PFSK-1 (cell line): Measurements from ENCODE around the gene STX11.

Source experiments
- FOXP2 ChIP-seq: optimal IDR thresholded peaks from 2 replicates; pipeline ENCODE3; 2011; ENCODE audit warnings: borderline replicate concordance, control low read depth, inconsistent platforms; ENCODE audit not compliant: insufficient read depth; ENCODE audit errors: extremely low read length, extremely low read depth
- POLR2AphosphoS5 ChIP-seq: IDR thresholded peaks from 2 replicates; pipeline ENCODE4 v1.6.1; 2012; ENCODE audit warnings: low read depth, mild to moderate bottlenecking, control low read depth, low read length, moderate library complexity
- REST ChIP-seq, 2 experiments: IDR thresholded peaks; 2 replicates each; pipeline versions ENCODE4 v1.6.1 to v1.8.0; 2011 to 2012; ENCODE audit warnings: low read depth in 2 of 2, low read length in 2 of 2, control low read depth in 1 of 2, inconsistent platforms in 1 of 2, mild to moderate bottlenecking in 1 of 2, moderate library complexity in 1 of 2; ENCODE audit not compliant: insufficient read depth in 1 of 2
- SIN3A ChIP-seq: IDR thresholded peaks from 2 replicates; pipeline ENCODE4 v1.6.1; 2012; ENCODE audit warnings: mild to moderate bottlenecking, low read length, moderate library complexity, borderline replicate concordance; ENCODE audit not compliant: insufficient read depth
- TAF1 ChIP-seq: IDR thresholded peaks from 2 replicates; pipeline ENCODE4 v1.6.1; 2012; ENCODE audit warnings: low read length, control low read depth, borderline replicate concordance; ENCODE audit not compliant: insufficient read depth

STX11 gene

GRCh38 chr6:144162977-144163376, 12.7 kb downstream of the STX11 start:
- no peak for TF ChIP-seq POLR2AphosphoS5
- TF ChIP-seq TAF1 = no peak
- TF ChIP-seq REST (IDR thresholded peaks at IDR 0.05; ENCODE audit: insufficient read depth in 1 of 2, low read depth in 2 of 2, low read length in 2 of 2) = no peak
- TF ChIP-seq SIN3A = no peak
- no peak for TF ChIP-seq FOXP2

GRCh38 chr6:144165784-144166183, 15.5 kb downstream of the STX11 start:
- TF ChIP-seq FOXP2 = no peak
- TF ChIP-seq POLR2AphosphoS5 = no peak
- no peak for TF ChIP-seq REST (IDR thresholded peaks at IDR 0.05; ENCODE audit: insufficient read depth in 1 of 2, low read depth in 2 of 2, low read length in 2 of 2)
- no peak for TF ChIP-seq TAF1
- TF ChIP-seq SIN3A = no peak

- no peak for TF ChIP-seq FOXP2
Measured at GRCh38 chr6:144170044-144170443, 19.7 kb downstream of the STX11 start.

- TF ChIP-seq REST (IDR thresholded peaks at IDR 0.05; ENCODE audit: insufficient read depth in 1 of 2, low read depth in 2 of 2, low read length in 2 of 2) (no peak), TAF1 (no peak), FOXP2 (no peak), POLR2AphosphoS5 (no peak), SIN3A (no peak)
Measured at GRCh38 chr6:144171406-144171805, 21.1 kb downstream of the STX11 start.

GRCh38 chr6:144174006-144174405, 23.7 kb downstream of the STX11 start:
- no peak for TF ChIP-seq FOXP2
- no peak for TF ChIP-seq SIN3A
- TF ChIP-seq TAF1 = no peak
- no peak for TF ChIP-seq REST (IDR thresholded peaks at IDR 0.05; ENCODE audit: insufficient read depth in 1 of 2, low read depth in 2 of 2, low read length in 2 of 2)
- no peak for TF ChIP-seq POLR2AphosphoS5
